HEK293 (cell line): ENCODE measurements around the gene TNIK.

Source experiments
- CTCF ChIA-PET: fragments of 350-600 bp; formaldehyde crosslinking; extraction: SDS; loops from one replicate; lab custom pipeline; 2021; ENCODE audit warnings: antibody characterized with exemption; lab: Yijun Ruan, JAX
- POLR2A ChIA-PET: fragments of 300-600 bp; formaldehyde crosslinking; extraction: SDS; loops from one replicate; lab custom pipeline; 2020; ENCODE audit warnings: antibody characterized with exemption, inconsistent platforms; lab: Yijun Ruan, JAX
- H3K27ac ChIP-seq: fragments of 200-500 bp; sonication (Bioruptor generic); 2 replicates; pipeline ENCODE4 v1.5.1; 2014; ENCODE audit warnings: low read depth, low read length, control low read depth, inconsistent platforms; ENCODE audit errors: extremely low read depth
- H3K36me3 ChIP-seq, 2 experiments: fragments of 200-500 bp in 1 of 2; sonication (Bioruptor generic) in 1 of 2; 1 replicate in 1 of 2; 2 replicates in 1 of 2; pipeline ENCODE4 v1.5.1; 2014 to 2017; ENCODE audit warnings: inconsistent platforms in 2 of 2, low read length in 2 of 2; ENCODE audit not compliant: control insufficient read depth in 2 of 2, insufficient read depth in 1 of 2
- H3K4me1 ChIP-seq: fragments of 200-500 bp; sonication (Bioruptor generic); 2 replicates; pipeline ENCODE4 v1.5.1; 2014; ENCODE audit warnings: mild to moderate bottlenecking, low read length, inconsistent platforms; ENCODE audit not compliant: control insufficient read depth, insufficient read depth
- H3K4me3 ChIP-seq: 2 replicates; pipeline ENCODE4 v1.5.1; 2011; ENCODE audit warnings: low read depth, mild to moderate bottlenecking, control low read depth, low read length, moderate library complexity
- H3K9me3 ChIP-seq: fragments of 200-500 bp; sonication (Bioruptor generic); 2 replicates; pipeline ENCODE4 v1.5.1; 2014; ENCODE audit warnings: low read depth, low read length, inconsistent platforms; ENCODE audit not compliant: control insufficient read depth, insufficient read depth
- GLI4 ChIP-seq: fragments of 450-650 bp; formaldehyde crosslinking; IDR thresholded peaks from 2 replicates; pipeline ENCODE4 v1.5.1; 2016; ENCODE audit warnings: missing biosample characterization, missing genetic modification characterization
- KLF16 ChIP-seq: fragments of 450-650 bp; formaldehyde crosslinking; IDR thresholded peaks from 2 replicates; pipeline ENCODE4 v1.5.1; 2017; ENCODE audit warnings: missing biosample characterization, missing genetic modification characterization
- SCRT2 ChIP-seq: fragments of 450-650 bp; formaldehyde crosslinking; IDR thresholded peaks from 2 replicates; pipeline ENCODE4 v1.5.1; 2016; ENCODE audit warnings: missing biosample characterization, missing genetic modification characterization
- TRIM28 ChIP-seq: IDR thresholded peaks from 2 replicates; pipeline ENCODE4 v1.6.1; 2011; ENCODE audit warnings: low read length, control low read depth, borderline replicate concordance
- YY1 ChIP-seq: fragments of 450-650 bp; formaldehyde crosslinking; IDR thresholded peaks from 2 replicates; pipeline ENCODE4 v1.5.1; 2018; ENCODE audit warnings: missing biosample characterization, missing genetic modification characterization
- ZBTB48 ChIP-seq: fragments of 450-650 bp; formaldehyde crosslinking; IDR thresholded peaks from 2 replicates; pipeline ENCODE4 v1.5.1; 2016; ENCODE audit warnings: missing biosample characterization, missing genetic modification characterization
- ZNF133 ChIP-seq: fragments of 450-650 bp; formaldehyde crosslinking; IDR thresholded peaks from 2 replicates; pipeline ENCODE4 v1.5.1; 2016; ENCODE audit warnings: missing biosample characterization, missing genetic modification characterization
- ZNF146 ChIP-seq: fragments of 450-650 bp; formaldehyde crosslinking; IDR thresholded peaks from 2 replicates; pipeline ENCODE4 v1.5.1; 2016; ENCODE audit warnings: missing biosample characterization, missing genetic modification characterization
- ZNF2 ChIP-seq: fragments of 450-650 bp; formaldehyde crosslinking; IDR thresholded peaks from 2 replicates; pipeline ENCODE4 v1.5.1; 2016; ENCODE audit warnings: missing biosample characterization, missing genetic modification characterization
- ZNF221 ChIP-seq: fragments of 450-650 bp; formaldehyde crosslinking; IDR thresholded peaks from 2 replicates; pipeline ENCODE4 v1.5.1; 2017; ENCODE audit warnings: missing biosample characterization, missing genetic modification characterization, borderline replicate concordance
- ZNF311 ChIP-seq: fragments of 450-650 bp; formaldehyde crosslinking; IDR thresholded peaks from 2 replicates; pipeline ENCODE4 v1.5.1; 2017; ENCODE audit warnings: missing biosample characterization, missing genetic modification characterization, borderline replicate concordance
- ZNF335 ChIP-seq: fragments of 450-650 bp; formaldehyde crosslinking; conservative IDR thresholded peaks from 2 replicates; pipeline ENCODE4 v1.5.1; 2016; ENCODE audit warnings: missing biosample characterization, missing genetic modification characterization
- ZNF394 ChIP-seq: fragments of 450-650 bp; formaldehyde crosslinking; IDR thresholded peaks from 2 replicates; pipeline ENCODE4 v1.5.1; 2016; ENCODE audit warnings: missing biosample characterization, missing genetic modification characterization, mild to moderate bottlenecking, moderate library complexity, borderline replicate concordance
- ZNF426 ChIP-seq: fragments of 450-650 bp; formaldehyde crosslinking; IDR thresholded peaks from 2 replicates; pipeline ENCODE4 v1.5.1; 2017; ENCODE audit warnings: missing biosample characterization, missing genetic modification characterization, mild to moderate bottlenecking, inconsistent platforms, moderate library complexity
- ZNF473 ChIP-seq: fragments of 450-650 bp; formaldehyde crosslinking; IDR thresholded peaks from 2 replicates; pipeline ENCODE4 v1.5.1; 2017; ENCODE audit warnings: missing biosample characterization, missing genetic modification characterization
- ZNF660 ChIP-seq: fragments of 450-650 bp; IDR thresholded peaks from 2 replicates; pipeline ENCODE4 v1.5.1; 2018; ENCODE audit warnings: missing biosample characterization, mild to moderate bottlenecking, missing genetic modification characterization
- ZSCAN23 ChIP-seq: fragments of 450-650 bp; formaldehyde crosslinking; IDR thresholded peaks from 2 replicates; pipeline ENCODE4 v1.5.1; 2016; ENCODE audit warnings: missing biosample characterization, missing genetic modification characterization
- TF ChIP-seq, protein P1 (sequence below): fragments of 450-650 bp; formaldehyde crosslinking; IDR thresholded peaks from 2 replicates; pipeline ENCODE4 v1.5.1; 2017; ENCODE audit warnings: missing biosample characterization, missing genetic modification characterization
- TF ChIP-seq, protein P2 (sequence below): fragments of 450-650 bp; formaldehyde crosslinking; IDR thresholded peaks from 2 replicates; pipeline ENCODE4 v1.5.1; 2016; ENCODE audit warnings: missing biosample characterization, missing genetic modification characterization
- TF ChIP-seq, protein P3 (sequence below): fragments of 450-650 bp; formaldehyde crosslinking; IDR thresholded peaks from 2 replicates; pipeline ENCODE4 v1.5.1; 2016; ENCODE audit warnings: missing biosample characterization, missing genetic modification characterization
- TF ChIP-seq, protein P4 (sequence below): sonication (generic); formaldehyde crosslinking; IDR thresholded peaks from 2 replicates; pipeline ENCODE4 v1.8.1; 2022; ENCODE audit warnings: mild to moderate bottlenecking, moderate library complexity, missing genetic modification reagents
- TF ChIP-seq, protein P5 (sequence below): fragments of 450-650 bp; formaldehyde crosslinking; IDR thresholded peaks from 2 replicates; pipeline ENCODE4 v1.5.1; 2016; ENCODE audit warnings: missing biosample characterization, missing genetic modification characterization

The TNIK gene

DNA sequence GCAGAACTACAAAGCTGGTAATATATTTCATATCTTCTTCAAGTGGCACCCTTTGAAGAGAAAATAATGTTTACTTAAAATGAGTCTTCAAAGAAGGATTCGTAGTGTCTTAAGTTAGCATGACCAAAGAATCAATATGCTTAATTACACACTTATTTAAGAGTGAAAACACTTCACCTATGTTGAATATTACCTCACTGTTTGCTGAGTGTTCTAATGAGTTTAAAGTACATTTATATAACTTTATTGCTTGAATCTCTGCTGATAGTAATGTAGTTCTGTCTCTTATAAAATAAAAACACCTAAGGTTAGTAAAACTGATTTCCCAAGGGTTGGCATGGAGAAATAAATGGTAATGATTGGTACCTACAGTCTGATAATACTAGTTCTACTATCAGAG lies 290.3 kb downstream of the TNIK start (continued):
- TF ChIP-seq, protein P1, sequence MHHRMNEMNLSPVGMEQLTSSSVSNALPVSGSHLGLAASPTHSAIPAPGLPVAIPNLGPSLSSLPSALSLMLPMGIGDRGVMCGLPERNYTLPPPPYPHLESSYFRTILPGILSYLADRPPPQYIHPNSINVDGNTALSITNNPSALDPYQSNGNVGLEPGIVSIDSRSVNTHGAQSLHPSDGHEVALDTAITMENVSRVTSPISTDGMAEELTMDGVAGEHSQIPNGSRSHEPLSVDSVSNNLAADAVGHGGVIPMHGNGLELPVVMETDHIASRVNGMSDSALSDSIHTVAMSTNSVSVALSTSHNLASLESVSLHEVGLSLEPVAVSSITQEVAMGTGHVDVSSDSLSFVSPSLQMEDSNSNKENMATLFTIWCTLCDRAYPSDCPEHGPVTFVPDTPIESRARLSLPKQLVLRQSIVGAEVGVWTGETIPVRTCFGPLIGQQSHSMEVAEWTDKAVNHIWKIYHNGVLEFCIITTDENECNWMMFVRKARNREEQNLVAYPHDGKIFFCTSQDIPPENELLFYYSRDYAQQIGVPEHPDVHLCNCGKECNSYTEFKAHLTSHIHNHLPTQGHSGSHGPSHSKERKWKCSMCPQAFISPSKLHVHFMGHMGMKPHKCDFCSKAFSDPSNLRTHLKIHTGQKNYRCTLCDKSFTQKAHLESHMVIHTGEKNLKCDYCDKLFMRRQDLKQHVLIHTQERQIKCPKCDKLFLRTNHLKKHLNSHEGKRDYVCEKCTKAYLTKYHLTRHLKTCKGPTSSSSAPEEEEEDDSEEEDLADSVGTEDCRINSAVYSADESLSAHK, result no peak
- no peak for TF ChIP-seq ZNF2 (tag by site-specific recombination)
- TF ChIP-seq ZNF660 (tag by site-specific recombination), result no peak
- TF ChIP-seq ZNF133 (tag by site-specific recombination), result no peak
- TF ChIP-seq, protein P2, sequence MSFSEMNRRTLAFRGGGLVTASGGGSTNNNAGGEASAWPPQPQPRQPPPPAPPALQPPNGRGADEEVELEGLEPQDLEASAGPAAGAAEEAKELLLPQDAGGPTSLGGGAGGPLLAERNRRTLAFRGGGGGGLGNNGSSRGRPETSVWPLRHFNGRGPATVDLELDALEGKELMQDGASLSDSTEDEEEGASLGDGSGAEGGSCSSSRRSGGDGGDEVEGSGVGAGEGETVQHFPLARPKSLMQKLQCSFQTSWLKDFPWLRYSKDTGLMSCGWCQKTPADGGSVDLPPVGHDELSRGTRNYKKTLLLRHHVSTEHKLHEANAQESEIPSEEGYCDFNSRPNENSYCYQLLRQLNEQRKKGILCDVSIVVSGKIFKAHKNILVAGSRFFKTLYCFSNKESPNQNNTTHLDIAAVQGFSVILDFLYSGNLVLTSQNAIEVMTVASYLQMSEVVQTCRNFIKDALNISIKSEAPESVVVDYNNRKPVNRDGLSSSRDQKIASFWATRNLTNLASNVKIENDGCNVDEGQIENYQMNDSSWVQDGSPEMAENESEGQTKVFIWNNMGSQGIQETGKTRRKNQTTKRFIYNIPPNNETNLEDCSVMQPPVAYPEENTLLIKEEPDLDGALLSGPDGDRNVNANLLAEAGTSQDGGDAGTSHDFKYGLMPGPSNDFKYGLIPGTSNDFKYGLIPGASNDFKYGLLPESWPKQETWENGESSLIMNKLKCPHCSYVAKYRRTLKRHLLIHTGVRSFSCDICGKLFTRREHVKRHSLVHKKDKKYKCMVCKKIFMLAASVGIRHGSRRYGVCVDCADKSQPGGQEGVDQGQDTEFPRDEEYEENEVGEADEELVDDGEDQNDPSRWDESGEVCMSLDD (tag by site-specific recombination), result no peak
- TF ChIP-seq, all 188 proteins: peak for 0

DNA sequence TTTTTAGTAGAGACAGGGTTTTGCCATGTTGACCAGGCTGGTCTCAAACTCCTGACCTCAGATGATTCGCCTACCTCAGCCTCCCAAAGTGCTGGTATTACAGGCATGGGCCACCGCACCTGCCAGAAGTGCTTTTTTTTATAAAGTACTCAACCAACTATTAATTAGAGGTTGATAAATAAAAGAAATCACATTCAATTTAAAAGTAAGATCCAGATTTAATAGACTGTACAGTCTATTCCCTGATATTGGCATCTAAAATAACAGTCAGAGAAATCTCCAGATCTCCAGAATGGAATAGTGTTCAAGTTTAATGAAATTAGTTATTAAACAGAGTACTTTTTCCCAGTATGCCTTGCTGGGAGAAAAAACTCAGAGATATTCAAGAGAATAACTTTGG lies 290.8 kb downstream of the TNIK start:
- H3K4me3 ChIP-seq, result no peak overlapping the region
- TF ChIP-seq, protein P1, result no peak
- TF ChIP-seq, protein P3, sequence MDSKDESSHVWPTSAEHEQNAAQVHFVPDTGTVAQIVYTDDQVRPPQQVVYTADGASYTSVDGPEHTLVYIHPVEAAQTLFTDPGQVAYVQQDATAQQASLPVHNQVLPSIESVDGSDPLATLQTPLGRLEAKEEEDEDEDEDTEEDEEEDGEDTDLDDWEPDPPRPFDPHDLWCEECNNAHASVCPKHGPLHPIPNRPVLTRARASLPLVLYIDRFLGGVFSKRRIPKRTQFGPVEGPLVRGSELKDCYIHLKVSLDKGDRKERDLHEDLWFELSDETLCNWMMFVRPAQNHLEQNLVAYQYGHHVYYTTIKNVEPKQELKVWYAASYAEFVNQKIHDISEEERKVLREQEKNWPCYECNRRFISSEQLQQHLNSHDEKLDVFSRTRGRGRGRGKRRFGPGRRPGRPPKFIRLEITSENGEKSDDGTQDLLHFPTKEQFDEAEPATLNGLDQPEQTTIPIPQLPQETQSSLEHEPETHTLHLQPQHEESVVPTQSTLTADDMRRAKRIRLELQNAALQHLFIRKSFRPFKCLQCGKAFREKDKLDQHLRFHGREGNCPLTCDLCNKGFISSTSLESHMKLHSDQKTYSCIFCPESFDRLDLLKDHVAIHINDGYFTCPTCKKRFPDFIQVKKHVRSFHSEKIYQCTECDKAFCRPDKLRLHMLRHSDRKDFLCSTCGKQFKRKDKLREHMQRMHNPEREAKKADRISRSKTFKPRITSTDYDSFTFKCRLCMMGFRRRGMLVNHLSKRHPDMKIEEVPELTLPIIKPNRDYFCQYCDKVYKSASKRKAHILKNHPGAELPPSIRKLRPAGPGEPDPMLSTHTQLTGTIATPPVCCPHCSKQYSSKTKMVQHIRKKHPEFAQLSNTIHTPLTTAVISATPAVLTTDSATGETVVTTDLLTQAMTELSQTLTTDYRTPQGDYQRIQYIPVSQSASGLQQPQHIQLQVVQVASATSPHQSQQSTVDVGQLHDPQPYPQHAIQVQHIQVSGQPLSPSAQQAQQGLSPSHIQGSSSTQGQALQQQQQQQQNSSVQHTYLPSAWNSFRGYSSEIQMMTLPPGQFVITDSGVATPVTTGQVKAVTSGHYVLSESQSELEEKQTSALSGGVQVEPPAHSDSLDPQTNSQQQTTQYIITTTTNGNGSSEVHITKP (tag by site-specific recombination), result no peak
- TF ChIP-seq ZNF221 (tag by site-specific recombination) (no peak), ZNF335 (tag by site-specific recombination) (no peak), YY1 (tag by site-specific recombination) (no peak), ZNF426 (tag by site-specific recombination) (no peak), ZNF146 (tag by site-specific recombination) (no peak), ZNF394 (tag by site-specific recombination) (no peak), KLF16 (no peak), GLI4 (tag by site-specific recombination) (no peak), ZSCAN23 (tag by site-specific recombination) (no peak), ZNF473 (tag by site-specific recombination) (no peak), TRIM28 (no peak), SCRT2 (no peak), ZNF311 (tag by site-specific recombination) (no peak), ZBTB48 (tag by site-specific recombination) (no peak)
- TF ChIP-seq, protein P4, sequence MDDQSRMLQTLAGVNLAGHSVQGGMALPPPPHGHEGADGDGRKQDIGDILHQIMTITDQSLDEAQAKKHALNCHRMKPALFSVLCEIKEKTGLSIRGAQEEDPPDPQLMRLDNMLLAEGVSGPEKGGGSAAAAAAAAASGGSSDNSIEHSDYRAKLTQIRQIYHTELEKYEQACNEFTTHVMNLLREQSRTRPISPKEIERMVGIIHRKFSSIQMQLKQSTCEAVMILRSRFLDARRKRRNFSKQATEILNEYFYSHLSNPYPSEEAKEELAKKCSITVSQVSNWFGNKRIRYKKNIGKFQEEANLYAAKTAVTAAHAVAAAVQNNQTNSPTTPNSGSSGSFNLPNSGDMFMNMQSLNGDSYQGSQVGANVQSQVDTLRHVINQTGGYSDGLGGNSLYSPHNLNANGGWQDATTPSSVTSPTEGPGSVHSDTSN (CRISPR knock-in tag), result no peak
- TF ChIP-seq, protein P5, sequence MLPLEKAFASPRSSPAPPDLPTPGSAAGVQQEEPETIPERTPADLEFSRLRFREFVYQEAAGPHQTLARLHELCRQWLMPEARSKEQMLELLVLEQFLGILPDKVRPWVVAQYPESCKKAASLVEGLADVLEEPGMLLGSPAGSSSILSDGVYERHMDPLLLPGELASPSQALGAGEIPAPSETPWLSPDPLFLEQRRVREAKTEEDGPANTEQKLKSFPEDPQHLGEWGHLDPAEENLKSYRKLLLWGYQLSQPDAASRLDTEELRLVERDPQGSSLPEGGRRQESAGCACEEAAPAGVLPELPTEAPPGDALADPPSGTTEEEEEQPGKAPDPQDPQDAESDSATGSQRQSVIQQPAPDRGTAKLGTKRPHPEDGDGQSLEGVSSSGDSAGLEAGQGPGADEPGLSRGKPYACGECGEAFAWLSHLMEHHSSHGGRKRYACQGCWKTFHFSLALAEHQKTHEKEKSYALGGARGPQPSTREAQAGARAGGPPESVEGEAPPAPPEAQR (tag by site-specific recombination), result no peak
- TF ChIP-seq, all 188 proteins: peak for 0
- Histone ChIP-seq H3K9me3 (no peaks in the 10 kb centered on the region), H3K27ac (no peak overlapping the region), H3K36me3 (peaks cover 0 to 18% of the 10 kb centered on the region in 2 experiments; a peak in 1 of 3 replicates), H3K4me1 (no peaks in the 10 kb centered on the region)
- ChIA-PET CTCF (interaction anchor here (0.6 kb wide), 1 partner anchor 370 kb away, joined by 3 read pairs; no protein-coding TSS in a partner anchor), POLR2A (no interaction called here)
